Measurements from ENCODE around the gene ARL2BP.

DNA sequence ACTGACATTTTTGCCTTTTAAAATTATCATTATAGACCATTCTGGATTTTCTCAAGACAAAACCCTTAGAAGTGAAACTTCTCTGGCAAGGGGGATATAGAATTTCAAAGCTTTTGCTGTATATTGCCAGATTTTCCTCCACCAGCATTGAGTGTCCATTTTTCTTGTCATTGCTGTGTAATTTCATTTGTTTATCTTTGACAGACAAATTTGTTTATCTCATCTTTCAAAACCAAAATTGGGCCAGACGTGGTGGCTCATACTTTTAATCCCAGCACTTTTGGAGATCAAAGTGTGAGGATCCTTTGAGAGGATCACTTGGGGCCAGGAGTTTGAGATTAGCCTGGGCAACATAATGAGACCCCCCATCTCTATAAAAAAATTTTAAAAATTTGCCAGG lies 16.0 kb upstream of the ARL2BP start:
- TF ChIP-seq JUND (IDR thresholded peaks at IDR 0.05) = no peak
- TF ChIP-seq RAD21 (IDR thresholded peaks at IDR 0.05) = no peak
- TF ChIP-seq TAF1 (conservative IDR thresholded peaks at IDR 0.05) = no peak
- TF ChIP-seq, protein P1, sequence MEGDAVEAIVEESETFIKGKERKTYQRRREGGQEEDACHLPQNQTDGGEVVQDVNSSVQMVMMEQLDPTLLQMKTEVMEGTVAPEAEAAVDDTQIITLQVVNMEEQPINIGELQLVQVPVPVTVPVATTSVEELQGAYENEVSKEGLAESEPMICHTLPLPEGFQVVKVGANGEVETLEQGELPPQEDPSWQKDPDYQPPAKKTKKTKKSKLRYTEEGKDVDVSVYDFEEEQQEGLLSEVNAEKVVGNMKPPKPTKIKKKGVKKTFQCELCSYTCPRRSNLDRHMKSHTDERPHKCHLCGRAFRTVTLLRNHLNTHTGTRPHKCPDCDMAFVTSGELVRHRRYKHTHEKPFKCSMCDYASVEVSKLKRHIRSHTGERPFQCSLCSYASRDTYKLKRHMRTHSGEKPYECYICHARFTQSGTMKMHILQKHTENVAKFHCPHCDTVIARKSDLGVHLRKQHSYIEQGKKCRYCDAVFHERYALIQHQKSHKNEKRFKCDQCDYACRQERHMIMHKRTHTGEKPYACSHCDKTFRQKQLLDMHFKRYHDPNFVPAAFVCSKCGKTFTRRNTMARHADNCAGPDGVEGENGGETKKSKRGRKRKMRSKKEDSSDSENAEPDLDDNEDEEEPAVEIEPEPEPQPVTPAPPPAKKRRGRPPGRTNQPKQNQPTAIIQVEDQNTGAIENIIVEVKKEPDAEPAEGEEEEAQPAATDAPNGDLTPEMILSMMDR (IDR thresholded peaks at IDR 0.05; ENCODE audit: low read depth, low read length, missing input control) = no peak
- TF ChIP-seq, protein P2, sequence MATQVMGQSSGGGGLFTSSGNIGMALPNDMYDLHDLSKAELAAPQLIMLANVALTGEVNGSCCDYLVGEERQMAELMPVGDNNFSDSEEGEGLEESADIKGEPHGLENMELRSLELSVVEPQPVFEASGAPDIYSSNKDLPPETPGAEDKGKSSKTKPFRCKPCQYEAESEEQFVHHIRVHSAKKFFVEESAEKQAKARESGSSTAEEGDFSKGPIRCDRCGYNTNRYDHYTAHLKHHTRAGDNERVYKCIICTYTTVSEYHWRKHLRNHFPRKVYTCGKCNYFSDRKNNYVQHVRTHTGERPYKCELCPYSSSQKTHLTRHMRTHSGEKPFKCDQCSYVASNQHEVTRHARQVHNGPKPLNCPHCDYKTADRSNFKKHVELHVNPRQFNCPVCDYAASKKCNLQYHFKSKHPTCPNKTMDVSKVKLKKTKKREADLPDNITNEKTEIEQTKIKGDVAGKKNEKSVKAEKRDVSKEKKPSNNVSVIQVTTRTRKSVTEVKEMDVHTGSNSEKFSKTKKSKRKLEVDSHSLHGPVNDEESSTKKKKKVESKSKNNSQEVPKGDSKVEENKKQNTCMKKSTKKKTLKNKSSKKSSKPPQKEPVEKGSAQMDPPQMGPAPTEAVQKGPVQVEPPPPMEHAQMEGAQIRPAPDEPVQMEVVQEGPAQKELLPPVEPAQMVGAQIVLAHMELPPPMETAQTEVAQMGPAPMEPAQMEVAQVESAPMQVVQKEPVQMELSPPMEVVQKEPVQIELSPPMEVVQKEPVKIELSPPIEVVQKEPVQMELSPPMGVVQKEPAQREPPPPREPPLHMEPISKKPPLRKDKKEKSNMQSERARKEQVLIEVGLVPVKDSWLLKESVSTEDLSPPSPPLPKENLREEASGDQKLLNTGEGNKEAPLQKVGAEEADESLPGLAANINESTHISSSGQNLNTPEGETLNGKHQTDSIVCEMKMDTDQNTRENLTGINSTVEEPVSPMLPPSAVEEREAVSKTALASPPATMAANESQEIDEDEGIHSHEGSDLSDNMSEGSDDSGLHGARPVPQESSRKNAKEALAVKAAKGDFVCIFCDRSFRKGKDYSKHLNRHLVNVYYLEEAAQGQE (IDR thresholded peaks at IDR 0.05) = no peak
- TF ChIP-seq YY1 (IDR thresholded peaks at IDR 0.05) = no peak
- no peak for TF ChIP-seq GABPA (IDR thresholded peaks at IDR 0.05 in 1 of 2, conservative IDR thresholded peaks at IDR 0.05 in 1 of 2)
- TF ChIP-seq ZBTB33 (IDR thresholded peaks at IDR 0.05) = no peak
